H1 (cell line): ENCODE measurements around the gene DPY30.

ENCODE experiments used
- CREB1 ChIP-seq: IDR thresholded peaks from 2 replicates; pipeline ENCODE4 v1.6.1; 2012; ENCODE audit warnings: inconsistent platforms
- EZH2 ChIP-seq: fragments of 200-600 bp; sonication (generic); IDR thresholded peaks from 2 replicates; pipeline ENCODE4 v1.7.1; 2012; ENCODE audit warnings: low read depth, mild to moderate bottlenecking, moderate library complexity, low read length, inconsistent platforms; ENCODE audit not compliant: severe bottlenecking
- JUN ChIP-seq: IDR thresholded peaks from 2 replicates; pipeline ENCODE4 v1.6.1; 2011; ENCODE audit warnings: low read depth, mild to moderate bottlenecking, improper control_type of control experiment, low read length
- POLR2A ChIP-seq, 2 experiments: IDR thresholded peaks; 1 replicate in 1 of 2; 2 replicates in 1 of 2; pipeline ENCODE4 v1.6.1; 2011; ENCODE audit warnings: low read depth in 2 of 2, low read length in 2 of 2, mild to moderate bottlenecking in 2 of 2; ENCODE audit errors: control extremely low read depth in 1 of 2
- SP2 ChIP-seq: IDR thresholded peaks from 2 replicates; pipeline ENCODE4 v1.6.1; 2012; ENCODE audit warnings: mild to moderate bottlenecking, low read length, inconsistent platforms
- YY1 ChIP-seq: IDR thresholded peaks from 2 replicates; pipeline ENCODE4 v1.6.1; 2011; ENCODE audit warnings: low read depth, mild to moderate bottlenecking, low read length
- TF ChIP-seq, protein P1 (sequence below), 3 experiments: IDR thresholded peaks; 1 replicate in 2 of 3; 2 replicates in 1 of 3; pipeline versions ENCODE4 v1.5.1 to v1.6.1; 2011; ENCODE audit warnings: low read length in 3 of 3, mild to moderate bottlenecking in 3 of 3, inconsistent platforms in 2 of 3, low read depth in 1 of 3, moderate library complexity in 1 of 3; ENCODE audit not compliant: insufficient read depth in 1 of 3; ENCODE audit errors: control extremely low read depth in 1 of 3

DNA sequence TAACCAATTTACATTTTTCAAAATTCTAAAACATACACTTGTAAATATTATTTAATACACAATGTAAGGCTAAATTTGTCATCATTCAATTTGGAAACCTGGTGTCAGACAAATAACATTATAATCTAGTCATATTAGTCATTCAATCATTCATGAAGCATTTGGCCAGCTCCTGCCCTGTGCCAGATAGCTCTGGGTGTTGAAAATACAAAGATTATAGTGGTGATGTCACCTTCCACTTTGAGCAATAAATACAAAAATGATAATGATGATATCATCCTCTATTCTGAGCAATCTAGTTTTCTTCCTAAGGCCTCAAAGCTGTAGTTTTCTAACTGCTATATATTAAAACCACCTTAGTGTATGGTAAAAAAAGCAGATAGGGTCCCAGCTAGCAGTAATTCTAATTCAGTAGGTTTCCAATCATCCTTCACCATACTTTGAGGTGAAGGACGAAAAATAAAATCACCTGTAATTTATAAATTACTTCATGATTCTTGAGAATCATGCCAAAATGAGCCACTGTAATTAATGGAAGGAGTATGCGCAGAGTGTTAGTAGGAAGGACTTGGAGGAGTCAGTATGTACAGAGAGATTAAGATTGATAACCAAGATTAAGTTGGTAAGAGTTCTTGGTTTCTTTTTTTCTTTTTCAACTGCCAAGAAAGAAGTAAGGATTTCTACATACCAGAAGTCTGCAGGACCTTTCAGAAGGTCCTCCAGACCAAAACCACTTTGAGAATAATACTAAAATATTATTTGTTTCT lies 52.0 kb downstream of the DPY30 start:
- TF ChIP-seq JUN: no peak
- TF ChIP-seq POLR2A (IDR thresholded peaks at IDR 0.05; ENCODE audit: control extremely low read depth in 1 of 2, low read depth in 2 of 2, low read length in 2 of 2): no peak
- TF ChIP-seq YY1: no peak
- TF ChIP-seq, protein P1, sequence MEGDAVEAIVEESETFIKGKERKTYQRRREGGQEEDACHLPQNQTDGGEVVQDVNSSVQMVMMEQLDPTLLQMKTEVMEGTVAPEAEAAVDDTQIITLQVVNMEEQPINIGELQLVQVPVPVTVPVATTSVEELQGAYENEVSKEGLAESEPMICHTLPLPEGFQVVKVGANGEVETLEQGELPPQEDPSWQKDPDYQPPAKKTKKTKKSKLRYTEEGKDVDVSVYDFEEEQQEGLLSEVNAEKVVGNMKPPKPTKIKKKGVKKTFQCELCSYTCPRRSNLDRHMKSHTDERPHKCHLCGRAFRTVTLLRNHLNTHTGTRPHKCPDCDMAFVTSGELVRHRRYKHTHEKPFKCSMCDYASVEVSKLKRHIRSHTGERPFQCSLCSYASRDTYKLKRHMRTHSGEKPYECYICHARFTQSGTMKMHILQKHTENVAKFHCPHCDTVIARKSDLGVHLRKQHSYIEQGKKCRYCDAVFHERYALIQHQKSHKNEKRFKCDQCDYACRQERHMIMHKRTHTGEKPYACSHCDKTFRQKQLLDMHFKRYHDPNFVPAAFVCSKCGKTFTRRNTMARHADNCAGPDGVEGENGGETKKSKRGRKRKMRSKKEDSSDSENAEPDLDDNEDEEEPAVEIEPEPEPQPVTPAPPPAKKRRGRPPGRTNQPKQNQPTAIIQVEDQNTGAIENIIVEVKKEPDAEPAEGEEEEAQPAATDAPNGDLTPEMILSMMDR (IDR thresholded peaks at IDR 0.05; ENCODE audit: control extremely low read depth in 1 of 3, insufficient read depth in 1 of 3, low read depth in 1 of 3, low read length in 3 of 3): no peak
- no peak for TF ChIP-seq CREB1
- no peak for TF ChIP-seq SP2
- no peak for TF ChIP-seq EZH2
